GM18870 (cell line): Measurements from ENCODE around the gene OR10G3.
"Not testable (repeated sequence)": the region's sequence is repeated elsewhere in the genome, so short reads cannot be mapped to it uniquely, and the experiment has no call there.

Source experiments
- ATAC-seq: cut with Tn5 transposase; IDR thresholded peaks from one replicate; pipeline ENCODE4 v1.9.1; 2021; ENCODE audit warnings: moderate library complexity; ENCODE audit not compliant: unreplicated experiment

Gene OR10G3, protein sequence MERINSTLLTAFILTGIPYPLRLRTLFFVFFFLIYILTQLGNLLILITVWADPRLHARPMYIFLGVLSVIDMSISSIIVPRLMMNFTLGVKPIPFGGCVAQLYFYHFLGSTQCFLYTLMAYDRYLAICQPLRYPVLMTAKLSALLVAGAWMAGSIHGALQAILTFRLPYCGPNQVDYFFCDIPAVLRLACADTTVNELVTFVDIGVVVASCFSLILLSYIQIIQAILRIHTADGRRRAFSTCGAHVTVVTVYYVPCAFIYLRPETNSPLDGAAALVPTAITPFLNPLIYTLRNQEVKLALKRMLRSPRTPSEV

DNA sequence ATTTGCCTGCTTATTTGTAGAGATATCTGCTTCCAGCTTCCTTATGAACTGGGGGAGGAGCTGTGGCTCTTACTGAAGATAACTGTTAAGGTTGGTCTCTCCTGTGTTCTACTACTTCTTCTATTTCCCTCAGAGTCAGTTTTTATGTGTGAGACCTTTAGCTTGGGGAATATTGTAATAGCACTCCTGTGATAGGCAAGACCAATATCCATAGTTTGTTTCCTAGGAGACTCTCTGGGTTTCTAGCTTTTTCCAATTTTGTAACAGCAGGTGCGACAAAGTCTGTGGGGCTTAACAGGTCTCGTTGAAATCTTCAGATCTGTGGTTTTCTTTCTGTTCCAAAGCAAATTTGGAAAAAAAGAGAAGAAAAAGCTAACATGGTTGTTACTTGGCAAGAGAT is at the start of gene OR10G3:
TSS of gene OR10G3 (minus strand) at position 101 of the 400 bp plus-strand sequence. CDS start 9,332 bp downstream, outside the sequence.
- ATAC-seq: no peak

DNA sequence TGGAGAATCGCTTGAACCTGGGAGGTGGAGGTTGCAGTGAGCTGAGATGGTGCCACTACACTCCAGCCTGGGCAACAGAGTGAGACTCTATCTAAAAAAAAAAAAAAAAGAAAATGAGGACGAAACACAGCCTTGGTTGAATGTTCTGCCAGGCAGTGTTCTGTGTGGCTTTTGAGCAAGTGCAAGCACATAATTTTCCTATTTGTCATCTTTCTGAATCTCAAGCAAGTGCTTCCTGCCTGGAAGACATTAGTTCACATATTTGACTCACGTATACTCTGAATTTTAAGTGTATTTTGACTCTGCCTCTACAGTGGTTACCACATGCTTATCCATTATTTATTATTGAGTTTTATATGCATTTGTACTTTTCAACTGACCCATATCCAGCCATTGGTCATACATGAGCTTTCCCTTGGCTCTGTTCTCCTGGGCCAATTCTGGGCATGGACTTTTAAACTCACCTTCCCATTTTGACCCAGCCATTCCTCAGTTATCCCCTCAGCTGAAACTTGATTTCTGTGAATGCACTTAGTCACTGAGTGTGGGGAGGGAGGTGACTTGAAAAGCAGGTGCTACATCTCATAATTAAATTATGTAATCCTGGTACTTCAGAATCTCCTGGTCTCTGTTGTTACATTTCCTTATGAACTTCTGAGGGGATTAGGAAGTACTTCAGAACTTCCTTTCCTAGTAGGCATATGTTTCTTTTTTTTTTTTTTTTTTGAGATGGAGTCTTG is 46.8 kb upstream of the OR10G3 start:
- no peak for ATAC-seq

DNA sequence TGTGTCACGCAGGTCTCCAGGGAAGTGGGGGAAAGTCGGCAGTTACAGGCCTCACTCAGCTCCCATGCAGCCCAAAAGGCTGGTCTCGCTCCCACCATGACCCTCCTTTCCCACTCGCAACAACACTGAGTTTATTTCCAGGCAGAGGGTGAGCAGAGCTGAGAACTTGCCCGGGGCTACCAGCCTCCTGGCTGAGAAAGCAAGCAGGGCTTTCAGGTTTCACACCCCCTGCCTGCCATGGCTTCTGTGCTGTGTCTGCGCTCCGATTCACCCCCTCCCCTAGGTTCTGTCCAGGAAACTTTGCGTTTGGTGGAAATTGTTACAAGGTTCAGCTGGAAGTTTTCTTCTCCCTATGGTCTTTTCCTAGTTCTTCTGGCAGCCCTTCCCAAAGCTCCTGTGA is 37.7 kb upstream of the OR10G3 start:
- ATAC-seq: no peak

DNA sequence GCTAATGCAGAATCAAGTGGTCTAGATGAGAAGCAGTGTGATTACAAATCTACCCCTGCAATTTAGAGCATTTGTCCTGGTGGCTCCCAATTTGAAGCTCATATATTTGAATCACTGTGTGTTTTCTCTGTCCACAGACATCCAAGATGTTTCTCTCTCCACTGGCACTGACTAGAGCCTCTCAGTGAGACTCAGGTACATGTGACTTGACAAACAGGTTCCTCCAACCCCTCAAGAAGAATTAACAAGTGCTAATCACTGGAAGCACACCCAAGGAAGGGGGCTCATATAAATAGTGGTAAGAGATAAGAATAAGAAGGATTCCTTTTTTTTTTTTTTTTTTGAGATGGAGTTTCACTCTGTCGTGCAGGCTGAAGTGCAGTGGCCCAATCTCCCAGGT is 34.4 kb upstream of the OR10G3 start:
- ATAC-seq: no peak

DNA sequence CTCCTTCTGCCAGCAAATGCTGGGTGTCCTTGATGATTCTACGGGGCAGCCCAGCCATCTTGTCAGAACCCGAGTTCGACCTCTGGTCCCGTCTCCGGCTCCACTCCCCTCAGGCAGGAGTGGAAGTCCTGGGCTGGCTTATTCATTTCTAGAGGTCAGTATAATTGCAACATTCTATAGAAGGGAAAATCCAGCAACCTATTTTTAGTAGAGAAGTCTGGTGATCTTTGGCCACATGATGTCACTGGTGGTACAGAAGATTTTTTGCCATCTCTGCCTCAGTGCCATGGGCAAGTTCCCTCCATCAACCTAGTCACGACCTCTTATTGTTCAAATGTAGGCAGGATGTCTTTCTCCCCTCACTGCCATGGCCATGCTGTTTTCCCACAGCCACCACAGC is 32.4 kb upstream of the OR10G3 start:
- ATAC-seq: no peak

DNA sequence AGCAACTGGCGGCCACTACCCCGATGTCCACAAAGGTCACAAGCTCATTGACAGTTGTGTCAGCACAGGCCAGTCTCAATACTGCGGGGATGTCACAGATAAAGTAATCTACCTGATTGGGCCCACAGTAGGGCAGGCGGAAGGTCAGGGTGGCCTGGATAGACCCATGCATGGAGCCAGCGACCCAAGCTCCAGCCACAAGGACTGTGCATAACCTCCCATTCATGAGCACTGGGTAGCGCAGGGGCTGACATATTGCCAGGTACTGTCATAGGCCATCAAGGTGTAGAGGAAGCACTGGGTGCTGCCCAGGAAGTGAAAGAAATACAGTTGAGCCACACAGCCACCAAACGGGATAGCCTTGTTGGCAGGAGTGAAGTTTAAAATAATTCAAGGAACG is 22.3 kb upstream of the OR10G3 start:
- not testable (repeated sequence) for ATAC-seq

DNA sequence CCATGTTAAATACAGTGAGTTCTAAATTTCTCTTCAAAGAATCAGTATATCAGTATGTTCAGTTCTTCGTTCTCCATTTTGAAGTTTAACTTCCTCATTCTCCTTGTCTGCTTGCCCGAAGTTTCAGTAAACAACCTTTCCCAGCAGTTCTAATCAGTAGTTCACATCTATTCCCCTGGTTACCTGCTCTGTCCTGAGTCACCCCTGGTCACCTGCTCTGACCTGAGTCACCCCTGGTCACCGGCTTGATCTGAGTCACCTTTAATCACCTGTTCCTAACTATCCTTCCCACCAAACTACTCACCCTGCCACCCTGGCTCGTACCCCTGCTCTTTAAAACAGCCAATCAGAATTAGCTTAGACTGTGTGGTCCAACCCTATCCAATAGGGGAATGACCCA is 9.4 kb upstream of the OR10G3 start:
- ATAC-seq: no peak

DNA sequence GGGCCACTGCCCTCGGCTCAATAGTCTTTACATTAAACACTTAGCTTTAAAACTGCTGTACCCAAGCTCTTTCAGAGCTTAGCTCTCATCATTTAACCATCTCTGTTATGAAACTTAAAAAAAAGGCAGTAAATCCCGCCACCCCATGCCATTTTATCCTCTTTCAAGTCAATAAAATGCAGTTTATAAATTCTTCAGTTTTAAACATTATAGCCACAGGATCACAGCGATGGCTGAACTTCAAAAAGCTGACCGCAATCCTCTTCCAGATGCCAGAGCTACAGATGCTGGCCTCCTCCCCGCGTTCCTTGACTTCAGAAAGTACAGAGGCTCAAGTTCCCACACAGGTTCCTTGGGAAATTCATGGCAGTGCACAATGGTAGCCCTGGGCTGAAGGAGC is 4.2 kb downstream of the OR10G3 start:
- ATAC-seq: no peak

DNA sequence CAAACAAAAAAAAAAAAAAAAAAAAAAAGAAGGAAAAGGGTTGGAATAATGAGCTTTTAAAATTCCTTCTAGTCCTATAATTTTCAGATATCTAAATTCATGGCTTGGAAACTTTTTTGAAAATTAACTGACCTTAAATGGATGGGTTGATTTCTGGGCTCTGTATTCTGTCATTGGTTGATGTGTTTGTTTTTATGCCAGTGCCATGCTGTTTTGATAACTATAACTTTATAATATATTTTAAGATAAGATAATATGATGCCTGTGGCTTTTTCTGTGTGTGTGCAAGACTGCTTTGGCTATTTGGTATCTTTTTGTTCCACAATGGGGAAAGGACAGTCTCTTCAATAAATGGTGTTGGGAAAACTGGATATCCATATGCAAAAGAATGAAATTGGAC is 7.3 kb downstream of the OR10G3 start:
- ATAC-seq: no peak

DNA sequence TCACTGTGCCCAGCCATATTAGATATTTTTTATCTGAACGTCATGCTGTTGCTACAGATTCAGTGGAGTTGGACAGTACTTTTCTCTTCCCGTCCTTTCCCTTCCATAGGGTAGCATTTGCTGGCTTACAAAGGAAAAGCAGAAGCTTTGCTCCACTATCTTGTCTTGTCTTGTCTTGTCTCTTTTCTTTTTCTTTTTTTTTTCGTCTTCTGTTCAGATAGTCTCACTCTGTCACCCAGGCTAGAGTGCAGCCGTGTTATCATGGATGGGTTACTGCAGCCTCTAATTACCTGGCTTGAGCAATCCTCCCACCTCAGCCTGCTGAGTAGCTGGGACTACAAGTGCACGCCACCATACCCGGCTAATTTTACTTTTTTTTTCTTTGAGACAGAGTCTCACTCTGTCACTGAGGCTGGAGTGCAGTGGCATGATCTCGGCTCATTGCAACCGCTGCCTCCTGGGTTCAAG is 21.1 kb downstream of the OR10G3 start:
- ATAC-seq: no peak

DNA sequence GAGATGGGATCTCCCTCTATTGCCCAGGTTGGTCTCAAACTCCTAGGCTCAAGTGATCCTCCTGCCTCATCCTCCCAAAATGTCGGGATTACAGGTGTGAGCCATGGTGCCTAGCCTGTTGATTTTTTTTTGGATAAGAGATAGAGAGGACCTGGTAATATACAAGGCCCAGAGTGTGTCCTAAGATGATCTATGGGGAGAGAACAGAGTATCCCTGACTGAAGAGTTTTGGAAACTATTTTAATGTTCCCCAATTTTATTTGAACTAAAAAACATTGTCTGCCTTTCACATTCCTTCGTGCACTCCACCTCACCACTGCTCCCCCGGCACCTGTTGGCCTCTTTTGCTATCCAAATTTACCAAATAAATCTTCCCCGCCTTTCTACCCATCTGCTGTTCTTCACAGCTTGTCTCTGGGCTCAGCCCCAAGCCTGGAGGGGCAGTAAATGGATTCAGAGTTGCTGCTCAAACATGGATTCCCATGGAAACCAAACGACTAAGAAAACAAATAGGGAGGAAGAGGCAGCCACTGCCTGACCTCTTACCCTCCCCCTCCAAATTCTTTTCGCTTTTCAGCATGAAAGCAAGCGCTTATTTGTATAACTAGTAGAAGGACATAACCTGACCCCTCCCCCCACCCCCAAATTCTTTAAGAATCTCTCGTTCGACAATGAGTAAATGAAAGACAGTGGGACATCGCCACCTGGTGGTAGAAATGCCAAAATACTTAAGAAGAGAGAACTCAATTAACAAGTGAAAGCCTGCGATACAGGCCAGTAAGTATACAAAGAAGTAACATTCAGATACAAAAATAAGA is 22.6 kb downstream of the OR10G3 start:
- ATAC-seq: no peak

DNA sequence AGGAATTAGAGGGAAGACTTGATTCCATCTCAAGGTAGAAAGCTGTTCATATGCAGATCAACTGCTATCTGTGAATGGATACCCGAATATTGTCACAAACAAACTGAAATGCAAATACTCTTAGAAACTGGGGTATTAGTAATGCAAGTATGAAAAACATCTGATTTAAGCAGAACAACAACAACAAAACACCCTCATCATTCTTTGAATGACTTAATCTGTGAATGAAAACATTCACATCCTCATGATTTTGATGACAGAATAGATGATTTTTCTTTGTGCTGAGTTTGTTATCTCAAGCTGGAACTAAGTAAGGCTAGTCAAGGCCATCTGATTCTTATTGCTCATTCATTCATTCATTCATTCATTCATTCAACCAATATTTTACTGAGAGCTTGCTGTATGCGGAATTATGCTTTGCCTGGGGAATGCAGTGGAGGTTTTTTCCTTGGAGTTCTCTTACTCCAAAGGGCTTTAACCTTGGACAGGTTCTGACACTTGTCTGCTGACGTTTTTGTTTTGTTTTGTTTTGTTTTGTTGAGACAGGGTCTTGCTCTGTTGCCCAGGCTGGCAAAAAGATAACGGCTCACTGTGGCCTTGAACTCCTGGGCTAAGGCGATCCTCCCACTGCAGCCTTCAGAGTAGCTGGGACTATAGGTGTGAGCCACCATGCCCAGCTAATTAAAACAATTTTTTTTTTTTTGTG is 23.3 kb downstream of the OR10G3 start:
- no peak for ATAC-seq

DNA sequence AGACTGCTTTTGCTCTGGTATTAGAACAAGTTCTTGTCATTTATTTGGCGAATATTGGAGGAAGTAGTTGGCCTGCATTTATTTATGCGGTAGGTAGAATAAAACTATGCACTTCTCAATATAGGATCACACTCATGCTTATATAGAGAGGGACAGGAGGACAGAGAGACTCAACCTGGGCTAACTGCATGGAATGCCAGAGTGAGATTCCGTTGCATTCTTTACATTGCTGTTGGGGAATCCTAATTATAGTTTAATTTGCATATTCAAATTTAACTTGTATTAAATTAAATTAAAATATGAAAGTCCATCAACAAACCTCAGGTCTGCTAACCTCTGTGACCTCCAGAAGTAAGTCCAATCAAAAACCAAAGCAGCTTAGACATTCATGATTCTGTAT is 26.6 kb downstream of the OR10G3 start:
- no peak for ATAC-seq

DNA sequence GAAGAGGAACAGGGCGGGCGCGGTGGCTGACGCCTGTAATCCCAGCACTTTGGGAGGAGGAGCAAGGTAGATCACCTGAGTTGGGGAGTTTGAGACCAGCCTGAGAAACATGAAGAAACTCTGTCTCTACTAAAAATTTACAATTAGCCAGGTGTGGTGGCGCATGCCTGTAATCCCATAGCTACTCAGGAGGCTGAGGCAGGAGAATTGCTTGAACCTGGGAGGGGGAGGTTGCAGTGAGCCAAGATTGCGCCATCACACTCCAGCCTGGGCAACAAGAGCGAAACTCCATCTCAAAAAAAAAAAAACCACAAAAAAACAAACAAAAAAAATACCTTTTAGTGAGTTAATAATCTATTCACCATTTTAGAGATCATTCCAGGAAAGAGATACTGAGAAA is 35.3 kb downstream of the OR10G3 start:
- ATAC-seq: not testable (repeated sequence)

DNA sequence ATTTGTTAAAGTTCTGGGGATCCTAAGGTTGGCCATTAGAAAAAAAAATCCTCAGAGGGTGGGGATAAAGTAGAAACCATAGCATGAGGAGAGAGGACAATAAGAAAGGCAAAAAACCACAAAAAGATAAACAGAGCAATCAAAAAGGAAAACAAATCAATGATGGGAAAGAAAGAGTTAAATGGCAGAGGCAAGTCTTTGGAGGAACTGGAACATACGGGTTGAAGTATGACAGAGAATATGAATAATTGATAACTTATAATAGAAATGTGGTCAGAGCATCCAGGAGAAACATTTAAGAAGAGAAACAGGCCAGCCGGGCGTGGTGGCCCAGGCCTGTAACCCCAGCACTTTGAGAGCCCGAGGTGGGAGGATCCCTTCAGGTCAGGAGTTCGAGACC is 35.9 kb downstream of the OR10G3 start:
- no peak for ATAC-seq

DNA sequence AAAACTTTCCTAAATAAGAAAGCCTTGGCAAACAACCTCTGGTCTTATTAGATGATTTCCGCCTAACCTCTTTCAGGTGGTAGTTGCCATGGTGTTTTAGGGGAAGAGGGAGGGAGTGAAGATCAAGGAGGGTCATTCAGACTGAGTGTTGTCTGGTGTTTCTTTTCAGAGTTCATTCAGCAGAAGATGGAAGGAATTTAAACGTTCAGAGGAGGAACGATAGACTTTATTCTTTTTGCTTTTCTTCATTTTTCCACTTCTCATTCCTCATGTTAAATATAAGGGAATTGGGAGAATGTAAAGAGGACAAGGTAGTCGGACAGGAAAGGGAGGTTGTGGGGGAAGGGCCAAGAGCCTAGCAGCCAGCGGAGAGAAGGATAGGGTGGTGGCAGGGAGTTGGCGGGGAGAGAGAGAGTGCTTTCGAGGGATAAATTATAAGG is 36.3 kb downstream of the OR10G3 start:
- ATAC-seq: no peak

DNA sequence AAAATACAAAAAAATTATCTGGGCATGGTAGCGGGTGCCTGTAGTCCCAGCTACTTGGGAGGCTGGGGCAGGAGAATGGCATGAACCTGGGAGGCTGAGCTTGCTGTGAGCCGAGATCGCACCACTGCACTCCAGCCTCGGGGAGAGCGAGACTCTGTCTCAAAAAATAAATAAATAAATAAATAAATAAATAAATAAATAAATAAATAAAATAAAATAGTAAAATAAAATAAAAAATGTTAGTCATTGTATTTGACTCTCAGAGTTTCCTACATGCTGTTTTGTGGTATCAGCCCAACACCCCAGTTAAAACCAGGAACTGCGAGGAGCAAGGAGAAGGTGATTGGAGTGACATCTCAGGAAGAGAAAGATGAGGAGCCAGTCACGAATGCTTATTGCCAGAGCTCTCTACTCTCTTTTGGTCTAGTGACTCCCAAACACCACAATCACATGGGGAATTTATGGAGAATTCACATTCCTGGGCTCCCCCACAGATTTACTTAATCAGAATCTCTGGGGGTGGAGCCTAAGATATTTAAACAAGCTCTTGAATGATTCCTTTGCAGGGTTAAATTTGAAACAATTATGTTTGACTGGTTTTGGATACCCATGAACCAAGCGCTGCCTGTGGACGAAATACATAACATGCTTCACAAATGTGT is 38.3 kb downstream of the OR10G3 start:
- no peak for ATAC-seq

DNA sequence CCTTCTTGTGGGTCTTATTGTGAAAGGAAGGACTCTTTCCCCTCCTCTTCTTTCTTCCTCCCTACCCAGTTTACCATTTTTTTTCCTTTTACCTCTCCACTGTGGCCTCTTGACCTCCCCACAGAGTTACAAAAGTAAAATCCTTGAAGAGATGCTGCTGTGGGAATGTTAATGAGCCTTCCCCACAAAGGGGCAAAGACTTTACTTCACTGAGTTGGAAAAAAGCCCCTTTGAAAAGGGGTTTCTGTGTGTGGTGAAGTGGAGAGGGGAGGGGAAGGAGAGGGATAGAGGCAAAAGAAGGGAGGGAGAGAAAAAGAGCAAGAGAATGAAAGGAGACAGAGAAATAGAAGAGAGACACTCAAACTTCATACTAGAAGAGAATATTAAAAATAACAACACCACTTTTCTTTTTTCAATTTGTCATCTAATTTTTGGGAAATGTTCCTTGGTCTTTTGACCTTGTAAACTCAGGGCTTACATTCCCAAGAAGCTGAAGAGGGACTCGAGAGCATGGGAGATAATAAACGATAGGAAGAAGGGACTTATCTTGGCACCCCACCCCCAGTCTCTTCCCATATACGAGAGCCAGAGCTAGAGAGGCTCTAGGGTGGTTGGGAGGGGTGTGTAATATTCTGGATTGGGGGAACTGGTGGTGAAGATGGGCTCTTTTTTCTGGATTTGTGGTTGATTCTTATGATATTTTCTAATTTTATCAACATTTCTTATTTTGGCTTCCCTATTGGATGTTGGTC is 40.5 kb downstream of the OR10G3 start:
- no peak for ATAC-seq

DNA sequence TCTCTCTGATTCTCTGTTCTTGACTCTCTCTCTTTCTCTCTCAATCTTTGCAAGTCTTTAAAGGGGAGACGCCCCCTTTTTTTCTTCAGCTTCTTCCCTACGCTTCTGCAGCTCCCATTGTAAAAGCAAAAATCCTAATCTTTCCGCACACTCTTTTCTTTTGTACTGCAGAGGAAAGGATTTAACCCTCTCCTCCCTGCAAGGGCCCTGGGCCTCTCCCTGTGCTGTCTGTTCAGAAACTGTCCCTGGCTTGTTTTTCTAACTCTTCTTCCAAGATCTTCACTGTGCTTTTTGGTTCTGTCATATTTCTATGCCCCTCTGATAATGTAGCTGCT is 42.8 kb downstream of the OR10G3 start:
- no peak for ATAC-seq
